ENCODE results near the gene GRHPR.

Gene GRHPR

GRCh38 chr9:37486256-37486615 lies 63.7 kb downstream of the GRHPR start:
- no peak for DNase-seq
